K562 (cell line): ENCODE data around the gene GNG7. TPM values are rescaled to one million over a fixed set of nuclear protein-coding genes. Genes with fewer than 3 reads are reported as not detected.
A peak's percentile ranks its signal among the peaks of the same experiment; 100 is the strongest.

Experiments used
- FOXM1 ChIP-seq, 2 experiments: fragments of 450-650 bp in 1 of 2; sonication (generic) in 1 of 2; formaldehyde crosslinking in 1 of 2; IDR thresholded peaks; 2 replicates each; pipeline versions ENCODE4 v1.6.1 to v1.9.0; 2017 to 2022; ENCODE audit warnings: low read depth in 2 of 2, mild to moderate bottlenecking in 2 of 2, missing genetic modification reagents in 1 of 2, moderate library complexity in 1 of 2
- RCOR1 ChIP-seq, 2 experiments: IDR thresholded peaks; 2 replicates each; pipeline ENCODE4 v1.6.1; 2012; ENCODE audit warnings: low read depth in 2 of 2, low read length in 2 of 2, borderline replicate concordance in 1 of 2, improper control_type of control experiment in 1 of 2
- RNF2 ChIP-seq: sonication (generic); IDR thresholded peaks from 2 replicates; pipeline ENCODE4 v1.6.1; 2016
- SMAD4 ChIP-seq: fragments of 250-450 bp; sonication (Bioruptor Pico); conservative IDR thresholded peaks from 2 replicates; pipeline ENCODE4 v1.8.0; 2021; ENCODE audit warnings: inconsistent platforms, mild to moderate bottlenecking, moderate library complexity
- TEAD1 ChIP-seq, 2 experiments: fragments of 450-650 bp in 1 of 2; sonication (generic) in 1 of 2; formaldehyde crosslinking; IDR thresholded peaks; 2 replicates each; pipeline versions ENCODE4 v1.4.0 to v1.8.0; 2020 to 2022; ENCODE audit warnings: mild to moderate bottlenecking in 2 of 2, missing genetic modification reagents in 1 of 2
- TRIM24 ChIP-seq, 2 experiments: fragments of 450-650 bp; IDR thresholded peaks; 2 replicates each; pipeline ENCODE4 v1.6.1; 2016
- ZNF263 ChIP-seq: sonication (generic); formaldehyde crosslinking; IDR thresholded peaks from 2 replicates; pipeline ENCODE4 v1.8.0; 2022; ENCODE audit warnings: mild to moderate bottlenecking, missing genetic modification reagents, borderline replicate concordance
- polyA plus RNA-seq, 8 experiments: library from polyadenylated mRNA; depleted of rRNA in 4 of 8; stranded (reverse) in 5 of 8; unstranded in 3 of 8; fragments of >200 nt; fragmentation: Nextera tagmentation in 2 of 8; fragmentation: Illumina TruSeq in 1 of 8; extraction: Ambion mirVana in 2 of 8; extraction: Trizol in 1 of 8; gene quantifications; 2 replicates each; pipeline versions ENCODE4 v1.2.1 to v1.2.3, GENCODE V29; 2011 to 2014; ENCODE audit warnings: inconsistent platforms in 1 of 8, missing spikeins in 1 of 8
- total RNA-seq, 7 experiments: library from RNA; depleted of rRNA in 6 of 7; stranded (reverse); fragments of >200 nt in 6 of 7; fragmentation: Illumina TruSeq in 2 of 7; extraction: Trizol in 2 of 7; gene quantifications; 2 replicates each; pipeline versions ENCODE4 v1.2.1 to v1.2.3, GENCODE V29; 2011 to 2021; ENCODE audit warnings: low replicate concordance in 1 of 7
- TF ChIP-seq, protein P1 (sequence below): fragments of 250-450 bp; sonication (Bioruptor Pico); IDR thresholded peaks from 2 replicates; pipeline ENCODE4 v1.8.0; 2021; ENCODE audit warnings: moderate library complexity, mild to moderate bottlenecking, inconsistent platforms
- TF ChIP-seq, protein P2 (sequence below): sonication (generic); formaldehyde crosslinking; IDR thresholded peaks from 2 replicates; pipeline ENCODE4 v1.8.1; 2023; ENCODE audit warnings: mild to moderate bottlenecking, missing genetic modification reagents
- TF ChIP-seq, protein P3 (sequence below), 2 experiments: fragments of 450-650 bp; conservative IDR thresholded peaks; 2 replicates each; pipeline ENCODE4 v1.6.1; 2017; ENCODE audit warnings: mild to moderate bottlenecking in 2 of 2, moderate library complexity in 2 of 2
- TF ChIP-seq, protein P4 (sequence below): sonication (generic); formaldehyde crosslinking; IDR thresholded peaks from 2 replicates; pipeline ENCODE4 v1.8.1; 2022; ENCODE audit warnings: missing genetic modification reagents

GNG7 gene
- total and polyA plus RNA-seq, 9 of the 15 experiments (the other 6 are each of a cell fraction or from before 2014, with no cell fraction given), result 0.01 to 0.20 (median 0.06) TPM; not detected in 1

DNA sequence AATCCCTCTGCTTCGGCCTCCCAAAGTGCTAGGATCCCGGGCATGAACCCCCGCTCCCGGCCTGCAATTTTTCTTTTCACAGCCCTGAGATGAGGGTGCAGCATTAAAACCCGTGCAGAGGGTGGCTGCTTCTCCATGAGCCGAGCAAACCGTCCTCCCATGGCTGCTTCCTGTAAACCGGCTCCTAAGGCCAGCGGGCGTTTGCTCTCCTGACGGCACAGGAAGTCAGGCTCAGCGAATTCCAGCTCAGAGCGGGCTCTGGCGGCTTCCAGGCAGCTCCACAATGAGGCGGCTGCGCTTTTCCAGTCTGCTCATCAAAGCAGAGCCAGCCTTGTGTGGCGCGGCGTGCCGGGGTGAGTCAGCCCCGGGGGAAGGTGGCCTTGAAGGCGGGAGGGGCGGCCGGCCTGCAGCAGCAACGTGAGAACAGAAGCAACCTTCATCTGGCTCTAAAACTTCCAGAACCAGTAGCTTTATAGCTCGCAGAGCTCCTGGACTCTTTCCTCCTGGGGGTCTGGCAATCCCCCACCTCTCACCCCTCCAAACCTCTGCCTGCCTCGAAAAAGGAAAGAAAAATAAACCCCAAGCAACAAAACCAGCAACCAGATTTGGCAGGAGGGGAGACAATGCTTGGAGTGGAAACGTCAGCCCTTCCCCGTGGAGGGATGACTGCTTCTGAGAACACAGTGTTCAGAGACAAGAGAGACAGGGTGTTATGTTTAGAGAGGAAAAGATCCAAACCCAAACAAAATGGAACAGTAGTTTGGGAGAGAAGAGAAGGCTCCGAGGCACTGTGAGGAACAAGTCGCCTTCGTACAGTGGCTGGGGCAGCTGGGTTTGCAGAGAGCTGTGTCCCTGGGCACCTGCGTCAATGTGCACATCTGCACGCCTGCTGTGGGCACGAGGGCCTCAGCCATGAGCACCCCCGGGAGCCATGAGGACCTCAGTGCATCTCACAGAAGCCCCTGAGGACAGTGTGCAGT is 158.7 kb downstream of the GNG7 start (continued):
- peak in 1 of 2 experiments; percentile 45; a peak in 1 of 4 replicates for TF ChIP-seq RCOR1 (IDR thresholded peaks at IDR 0.05; ENCODE audit: borderline replicate concordance in 1 of 2, low read depth in 2 of 2, low read length in 2 of 2)
- TF ChIP-seq, protein P1, sequence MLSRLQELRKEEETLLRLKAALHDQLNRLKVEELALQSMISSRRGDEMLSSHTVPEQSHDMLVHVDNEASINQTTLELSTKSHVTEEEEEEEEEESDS, result no peak
- TF ChIP-seq RNF2, result peak; percentile 22; the same call in 1 of the 2 replicates
- no peak for TF ChIP-seq TRIM24 (IDR thresholded peaks at IDR 0.05)
- TF ChIP-seq FOXM1 (IDR thresholded peaks at IDR 0.05; ENCODE audit: low read depth), result no peak
- TF ChIP-seq FOXM1 (CRISPR knock-in tag; IDR thresholded peaks at IDR 0.05; ENCODE audit: low read depth), result 0 out of 2 replicates have a peak, but pooled peaks have one; percentile 22
- TF ChIP-seq, protein P2, sequence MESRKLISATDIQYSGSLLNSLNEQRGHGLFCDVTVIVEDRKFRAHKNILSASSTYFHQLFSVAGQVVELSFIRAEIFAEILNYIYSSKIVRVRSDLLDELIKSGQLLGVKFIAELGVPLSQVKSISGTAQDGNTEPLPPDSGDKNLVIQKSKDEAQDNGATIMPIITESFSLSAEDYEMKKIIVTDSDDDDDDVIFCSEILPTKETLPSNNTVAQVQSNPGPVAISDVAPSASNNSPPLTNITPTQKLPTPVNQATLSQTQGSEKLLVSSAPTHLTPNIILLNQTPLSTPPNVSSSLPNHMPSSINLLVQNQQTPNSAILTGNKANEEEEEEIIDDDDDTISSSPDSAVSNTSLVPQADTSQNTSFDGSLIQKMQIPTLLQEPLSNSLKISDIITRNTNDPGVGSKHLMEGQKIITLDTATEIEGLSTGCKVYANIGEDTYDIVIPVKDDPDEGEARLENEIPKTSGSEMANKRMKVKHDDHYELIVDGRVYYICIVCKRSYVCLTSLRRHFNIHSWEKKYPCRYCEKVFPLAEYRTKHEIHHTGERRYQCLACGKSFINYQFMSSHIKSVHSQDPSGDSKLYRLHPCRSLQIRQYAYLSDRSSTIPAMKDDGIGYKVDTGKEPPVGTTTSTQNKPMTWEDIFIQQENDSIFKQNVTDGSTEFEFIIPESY (CRISPR knock-in tag), result no peak
- TF ChIP-seq, protein P3, sequence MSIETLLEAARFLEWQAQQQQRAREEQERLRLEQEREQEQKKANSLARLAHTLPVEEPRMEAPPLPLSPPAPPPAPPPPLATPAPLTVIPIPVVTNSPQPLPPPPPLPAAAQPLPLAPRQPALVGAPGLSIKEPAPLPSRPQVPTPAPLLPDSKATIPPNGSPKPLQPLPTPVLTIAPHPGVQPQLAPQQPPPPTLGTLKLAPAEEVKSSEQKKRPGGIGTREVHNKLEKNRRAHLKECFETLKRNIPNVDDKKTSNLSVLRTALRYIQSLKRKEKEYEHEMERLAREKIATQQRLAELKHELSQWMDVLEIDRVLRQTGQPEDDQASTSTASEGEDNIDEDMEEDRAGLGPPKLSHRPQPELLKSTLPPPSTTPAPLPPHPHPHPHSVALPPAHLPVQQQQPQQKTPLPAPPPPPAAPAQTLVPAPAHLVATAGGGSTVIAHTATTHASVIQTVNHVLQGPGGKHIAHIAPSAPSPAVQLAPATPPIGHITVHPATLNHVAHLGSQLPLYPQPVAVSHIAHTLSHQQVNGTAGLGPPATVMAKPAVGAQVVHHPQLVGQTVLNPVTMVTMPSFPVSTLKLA (conservative IDR thresholded peaks at IDR 0.05), result peak in 1 of 2 experiments; percentile 60; a peak in 2 of 4 replicates
- peak in 1 of 2 experiments; percentile 64; a peak in 1 of 4 replicates for TF ChIP-seq TEAD1 (CRISPR knock-in tag; IDR thresholded peaks at IDR 0.05)
- peak; percentile 34 for TF ChIP-seq SMAD4
- TF ChIP-seq, protein P4, sequence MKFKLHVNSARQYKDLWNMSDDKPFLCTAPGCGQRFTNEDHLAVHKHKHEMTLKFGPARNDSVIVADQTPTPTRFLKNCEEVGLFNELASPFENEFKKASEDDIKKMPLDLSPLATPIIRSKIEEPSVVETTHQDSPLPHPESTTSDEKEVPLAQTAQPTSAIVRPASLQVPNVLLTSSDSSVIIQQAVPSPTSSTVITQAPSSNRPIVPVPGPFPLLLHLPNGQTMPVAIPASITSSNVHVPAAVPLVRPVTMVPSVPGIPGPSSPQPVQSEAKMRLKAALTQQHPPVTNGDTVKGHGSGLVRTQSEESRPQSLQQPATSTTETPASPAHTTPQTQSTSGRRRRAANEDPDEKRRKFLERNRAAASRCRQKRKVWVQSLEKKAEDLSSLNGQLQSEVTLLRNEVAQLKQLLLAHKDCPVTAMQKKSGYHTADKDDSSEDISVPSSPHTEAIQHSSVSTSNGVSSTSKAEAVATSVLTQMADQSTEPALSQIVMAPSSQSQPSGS, result no peak
- TF ChIP-seq ZNF263 (CRISPR knock-in tag), result peak; percentile 60; the same call in 1 of the 2 replicates
